ENCODE results near the gene SNX15. TPM values are rescaled to one million over a fixed set of nuclear protein-coding genes. Genes with fewer than 3 reads are reported as not detected.

SNX15 gene
- total RNA-seq, 4 donors from 2014 or later: 11.6 to 36.4 (median 19.2) TPM

DNA sequence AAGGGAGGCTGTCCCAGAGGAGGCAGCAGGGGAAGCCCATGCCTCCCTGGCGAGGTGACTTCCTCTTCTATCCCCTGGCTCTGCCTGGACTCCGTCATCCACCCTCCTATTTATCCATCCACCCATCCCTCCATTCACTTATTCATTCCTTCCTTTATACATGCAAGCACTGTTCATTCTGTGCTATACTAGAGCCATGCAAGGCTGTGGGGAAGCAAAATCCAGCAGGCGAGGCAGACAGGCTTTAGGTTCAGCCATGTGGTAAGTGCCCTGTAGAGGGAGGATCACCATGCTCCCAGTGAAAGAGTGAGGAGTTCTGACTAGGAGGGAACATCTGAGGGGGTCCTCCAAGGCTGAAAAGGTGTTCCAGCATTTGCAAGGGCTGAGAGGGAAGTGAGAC, 32.3 kb downstream of the SNX15 start:
- no peaks in the 10 kb centered on the region for H3K4me1 ChIP-seq
- H3K4me3 ChIP-seq (replicated peaks in 1 of 3): no peak overlapping the region
- DNase-seq: no peak
- no peak overlapping the region for H3K27ac ChIP-seq
- H3K27me3 ChIP-seq: no peaks in the 10 kb centered on the region
- intact Hi-C loops (cut with DNase I): no loop called here
- 46 to 70% methylated on average over 3 of the region's 3 CpGs for WGBS, 2 donors
- no peaks in the 10 kb centered on the region for H3K36me3 ChIP-seq
- TF ChIP-seq, protein P1, sequence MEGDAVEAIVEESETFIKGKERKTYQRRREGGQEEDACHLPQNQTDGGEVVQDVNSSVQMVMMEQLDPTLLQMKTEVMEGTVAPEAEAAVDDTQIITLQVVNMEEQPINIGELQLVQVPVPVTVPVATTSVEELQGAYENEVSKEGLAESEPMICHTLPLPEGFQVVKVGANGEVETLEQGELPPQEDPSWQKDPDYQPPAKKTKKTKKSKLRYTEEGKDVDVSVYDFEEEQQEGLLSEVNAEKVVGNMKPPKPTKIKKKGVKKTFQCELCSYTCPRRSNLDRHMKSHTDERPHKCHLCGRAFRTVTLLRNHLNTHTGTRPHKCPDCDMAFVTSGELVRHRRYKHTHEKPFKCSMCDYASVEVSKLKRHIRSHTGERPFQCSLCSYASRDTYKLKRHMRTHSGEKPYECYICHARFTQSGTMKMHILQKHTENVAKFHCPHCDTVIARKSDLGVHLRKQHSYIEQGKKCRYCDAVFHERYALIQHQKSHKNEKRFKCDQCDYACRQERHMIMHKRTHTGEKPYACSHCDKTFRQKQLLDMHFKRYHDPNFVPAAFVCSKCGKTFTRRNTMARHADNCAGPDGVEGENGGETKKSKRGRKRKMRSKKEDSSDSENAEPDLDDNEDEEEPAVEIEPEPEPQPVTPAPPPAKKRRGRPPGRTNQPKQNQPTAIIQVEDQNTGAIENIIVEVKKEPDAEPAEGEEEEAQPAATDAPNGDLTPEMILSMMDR (IDR thresholded peaks at IDR 0.05): no peak
- TF ChIP-seq POLR2A (IDR thresholded peaks at IDR 0.05): no peak
- no peaks in the 10 kb centered on the region for H3K9me3 ChIP-seq

- WGBS, 2 donors: 72 to 74% methylated on average over 6 to 10 of the region's 10 CpGs
- H3K36me3 ChIP-seq: no peaks in the 10 kb centered on the region
- no peak overlapping the region for H3K4me3 ChIP-seq (replicated peaks in 1 of 3)
- H3K9me3 ChIP-seq: no peaks in the 10 kb centered on the region
- intact Hi-C loops (cut with DNase I): no loop called here
- no peak overlapping the region for H3K27ac ChIP-seq
- H3K4me1 ChIP-seq: no peaks in the 10 kb centered on the region
- TF ChIP-seq, protein P1 (IDR thresholded peaks at IDR 0.05): no peak
- TF ChIP-seq POLR2A (IDR thresholded peaks at IDR 0.05): no peak
- no peaks in the 10 kb centered on the region for H3K27me3 ChIP-seq
- DNase-seq: no peak
Measured at GRCh38 chr11:65059959-65060824, 33.0 kb downstream of the SNX15 start.

- TF ChIP-seq, protein P1 (IDR thresholded peaks at IDR 0.05): no peak
- no peak for TF ChIP-seq POLR2A (IDR thresholded peaks at IDR 0.05)
- DNase-seq: no peak
- intact Hi-C loops (cut with DNase I): no loop called here
- no peak overlapping the region for H3K27ac ChIP-seq
- no peaks in the 10 kb centered on the region for H3K9me3 ChIP-seq
- H3K27me3 ChIP-seq: no peaks in the 10 kb centered on the region
- H3K4me1 ChIP-seq: no peaks in the 10 kb centered on the region
- no peaks in the 10 kb centered on the region for H3K36me3 ChIP-seq
- no peak overlapping the region for H3K4me3 ChIP-seq (replicated peaks in 1 of 3)
- WGBS, 2 donors: 55 to 61% methylated on average over 9 of the region's 9 CpGs
Measured at GRCh38 chr11:65060913-65061408, 33.7 kb downstream of the SNX15 start.

GRCh38 chr11:65063532-65063931, 36.3 kb downstream of the SNX15 start:
- DNase-seq: no peak
- Histone ChIP-seq H3K4me1 (no peaks in the 10 kb centered on the region), H3K27me3 (no peaks in the 10 kb centered on the region), H3K9me3 (no peaks in the 10 kb centered on the region), H3K4me3 (replicated peaks in 1 of 3) (no peak overlapping the region), H3K27ac (no peak overlapping the region), H3K36me3 (no peaks in the 10 kb centered on the region)
- intact Hi-C loops (cut with DNase I): no loop called here
- TF ChIP-seq, protein P1 (IDR thresholded peaks at IDR 0.05): no peak
- no peak for TF ChIP-seq POLR2A (IDR thresholded peaks at IDR 0.05)
- WGBS, 2 donors: 76 to 80% methylated on average over 2 to 3 of the region's 3 CpGs

- DNase-seq: no peak
- WGBS, 2 donors: 89% methylated on average over 4 of the region's 4 CpGs
Measured at GRCh38 chr11:65064847-65065240, 37.6 kb downstream of the SNX15 start.

More at GRCh38 chr11:65064847-65065240, 37.6 kb downstream of the SNX15 start:
- intact Hi-C loops (cut with DNase I): no loop called here
- Histone ChIP-seq H3K4me1 (no peaks in the 10 kb centered on the region), H3K27me3 (no peaks in the 10 kb centered on the region), H3K36me3 (no peaks in the 10 kb centered on the region), H3K4me3 (replicated peaks in 1 of 3) (no peak overlapping the region), H3K9me3 (no peaks in the 10 kb centered on the region), H3K27ac (no peak overlapping the region)
- no peak for TF ChIP-seq POLR2A (IDR thresholded peaks at IDR 0.05)
- TF ChIP-seq, protein P1 (IDR thresholded peaks at IDR 0.05): no peak
